HG03060 (cell line): ENCODE results near the gene GINS2.

Experiments used
- ATAC-seq: cut with Tn5 transposase; IDR thresholded peaks from one replicate; pipeline ENCODE4 v1.9.1; 2021; ENCODE audit warnings: low read depth, moderate number of reproducible peaks; ENCODE audit not compliant: unreplicated experiment

GINS2 gene

DNA sequence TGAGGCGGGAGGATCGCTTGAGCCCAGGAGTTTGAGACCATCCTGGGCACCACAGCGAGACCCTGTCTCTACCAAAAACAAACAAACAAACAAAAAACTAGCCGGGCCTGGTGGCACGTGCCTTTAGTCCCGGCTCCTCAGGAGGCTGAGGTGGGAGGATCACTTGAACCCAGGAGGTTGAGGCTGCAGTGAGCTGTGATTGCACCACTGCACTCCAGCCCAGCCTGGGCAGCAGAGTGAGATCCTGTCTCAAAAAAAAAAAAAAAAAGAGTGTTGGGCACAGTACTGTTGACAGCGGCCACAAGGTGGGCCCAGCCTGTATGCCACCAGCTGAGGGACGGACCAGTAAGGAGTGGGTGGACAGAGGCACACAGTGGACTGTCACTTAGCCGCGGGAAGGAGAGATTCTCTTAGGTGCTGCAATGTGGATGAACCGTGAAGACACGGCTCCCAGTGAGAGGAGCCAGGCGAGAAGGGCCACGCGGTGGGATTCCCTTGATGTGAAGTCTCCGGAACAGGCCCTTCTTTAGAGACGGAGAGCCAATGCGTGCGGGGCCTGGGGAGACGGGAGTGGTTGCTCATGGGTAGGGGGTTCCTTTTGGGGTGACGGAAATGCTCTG, 44.6 kb downstream of the GINS2 start:
- ATAC-seq = no peak

DNA sequence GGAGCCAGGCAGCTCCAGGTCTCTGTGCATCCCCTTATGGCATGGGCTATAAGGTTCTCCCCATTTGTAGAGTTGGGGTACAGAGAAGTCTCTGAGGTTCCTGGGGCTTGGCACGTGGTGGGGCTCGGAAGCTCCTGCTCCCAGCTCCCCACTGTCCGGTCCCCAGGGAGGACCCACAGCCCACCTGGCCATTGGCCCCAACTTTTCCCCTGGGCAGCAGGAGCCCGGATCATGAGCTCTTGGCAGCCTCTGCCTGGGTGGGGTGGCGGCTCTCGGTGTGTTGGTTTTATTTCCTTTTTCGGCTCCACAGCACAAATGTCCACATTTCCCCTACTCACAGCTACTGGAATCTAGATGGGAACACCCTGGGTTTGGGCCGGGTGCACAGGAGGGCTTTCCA, 45.1 kb downstream of the GINS2 start:
- no peak for ATAC-seq

DNA sequence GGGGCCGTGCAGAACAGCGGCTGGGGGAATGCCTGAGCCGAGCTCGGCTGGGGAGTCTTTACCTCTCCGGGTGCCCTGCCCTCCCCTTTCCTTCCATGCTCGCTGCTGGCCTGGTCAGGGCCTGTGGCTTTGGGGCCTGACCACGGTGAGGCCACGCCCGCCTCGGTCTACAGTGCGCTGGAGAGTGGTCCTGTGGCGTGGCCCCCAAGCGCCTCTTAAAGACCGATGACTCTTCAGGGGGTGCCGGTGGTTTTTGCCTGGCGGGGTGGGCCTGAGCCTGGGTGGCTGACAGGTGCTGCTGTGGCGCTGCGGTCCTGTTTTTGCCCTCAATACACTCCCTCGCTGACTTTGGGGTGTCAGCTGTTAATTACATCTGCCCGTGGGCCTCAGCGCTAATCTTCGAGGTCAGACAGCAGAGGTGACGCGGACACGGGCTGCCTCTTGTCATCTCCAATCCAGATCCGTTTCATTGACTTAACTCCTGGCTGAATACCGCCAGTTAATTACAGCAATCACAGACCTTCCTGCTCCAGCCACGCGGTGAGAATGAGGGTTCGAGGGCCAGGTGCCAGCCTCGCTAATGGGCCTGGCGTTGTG, 45.9 kb downstream of the GINS2 start:
- no peak for ATAC-seq

DNA sequence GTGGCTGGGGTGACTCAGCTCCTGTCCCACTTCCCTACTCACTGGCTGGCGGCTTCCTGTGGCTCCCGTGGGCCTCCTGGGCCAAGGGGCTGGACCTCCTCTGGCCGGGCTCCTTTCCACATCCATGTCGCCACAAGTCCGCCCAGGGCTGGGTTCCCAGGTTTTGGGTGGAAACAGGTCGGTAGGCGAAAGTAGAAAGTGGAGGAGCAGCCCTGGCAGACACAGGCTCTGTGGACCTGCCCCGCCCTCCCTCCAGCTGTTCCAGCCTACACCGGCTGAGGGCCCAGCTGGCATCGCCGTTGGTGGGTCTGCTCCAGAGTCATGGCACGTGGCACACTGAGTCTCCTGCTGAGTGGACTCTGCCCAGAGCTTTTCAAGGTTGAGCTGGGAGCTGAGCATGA, 47.0 kb downstream of the GINS2 start:
- no peak for ATAC-seq

DNA sequence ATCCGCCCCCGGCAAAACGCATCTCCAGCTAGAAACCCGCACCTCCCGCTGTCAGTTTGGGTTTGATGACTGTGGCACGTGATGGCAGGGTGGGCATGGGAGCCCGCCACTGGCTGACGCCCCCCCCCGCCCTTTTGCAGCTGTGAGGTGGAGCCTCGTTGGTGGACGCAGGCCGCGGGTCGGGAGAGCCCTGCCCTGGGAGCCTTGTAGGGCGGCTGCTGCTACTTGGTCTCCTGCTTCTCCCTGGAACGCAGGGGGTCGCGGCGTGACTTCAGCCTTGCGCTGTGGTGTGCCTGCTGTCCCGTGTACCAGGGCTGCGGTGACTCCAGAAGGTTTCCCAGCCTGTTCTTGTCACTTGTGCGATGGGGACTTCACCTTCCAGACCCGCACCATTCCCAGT, 47.4 kb downstream of the GINS2 start:
- ATAC-seq = no peak

DNA sequence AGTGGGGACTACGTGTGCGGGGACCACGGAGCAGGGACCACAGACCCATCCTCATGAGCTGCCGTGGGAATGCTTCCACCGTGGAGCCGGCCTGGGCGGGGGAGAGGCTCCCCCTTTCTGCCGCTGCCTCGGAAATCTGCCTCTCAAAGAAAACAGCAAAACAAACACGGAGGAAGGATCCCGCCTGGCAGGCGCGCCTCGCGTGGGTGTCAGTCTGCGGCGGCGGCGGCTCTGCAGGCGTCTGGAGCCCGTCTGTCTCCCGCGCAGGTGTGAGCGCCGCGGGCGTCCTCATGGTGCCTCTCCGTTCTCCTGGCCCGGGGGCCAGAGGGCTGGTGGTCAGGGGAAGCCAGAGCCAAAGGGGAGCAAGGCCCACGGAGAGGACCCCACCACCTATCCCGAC, 48.2 kb downstream of the GINS2 start:
- ATAC-seq = no peak

DNA sequence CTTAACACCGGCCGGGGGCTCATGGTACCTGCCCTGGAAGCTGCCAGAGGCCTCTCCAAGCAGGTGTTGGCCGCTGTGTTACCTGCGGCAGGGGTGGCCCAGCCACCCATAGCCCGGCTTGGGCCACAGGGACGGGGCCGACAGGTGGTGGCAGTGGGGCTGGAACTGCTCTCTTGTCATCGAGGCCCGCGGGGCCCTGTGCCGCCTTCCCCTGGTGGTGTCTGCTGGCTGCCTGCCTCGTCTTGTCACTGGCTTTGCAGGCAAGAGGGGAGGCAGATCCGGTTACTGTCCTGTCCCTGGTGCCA, 48.5 kb downstream of the GINS2 start:
- no peak for ATAC-seq

DNA sequence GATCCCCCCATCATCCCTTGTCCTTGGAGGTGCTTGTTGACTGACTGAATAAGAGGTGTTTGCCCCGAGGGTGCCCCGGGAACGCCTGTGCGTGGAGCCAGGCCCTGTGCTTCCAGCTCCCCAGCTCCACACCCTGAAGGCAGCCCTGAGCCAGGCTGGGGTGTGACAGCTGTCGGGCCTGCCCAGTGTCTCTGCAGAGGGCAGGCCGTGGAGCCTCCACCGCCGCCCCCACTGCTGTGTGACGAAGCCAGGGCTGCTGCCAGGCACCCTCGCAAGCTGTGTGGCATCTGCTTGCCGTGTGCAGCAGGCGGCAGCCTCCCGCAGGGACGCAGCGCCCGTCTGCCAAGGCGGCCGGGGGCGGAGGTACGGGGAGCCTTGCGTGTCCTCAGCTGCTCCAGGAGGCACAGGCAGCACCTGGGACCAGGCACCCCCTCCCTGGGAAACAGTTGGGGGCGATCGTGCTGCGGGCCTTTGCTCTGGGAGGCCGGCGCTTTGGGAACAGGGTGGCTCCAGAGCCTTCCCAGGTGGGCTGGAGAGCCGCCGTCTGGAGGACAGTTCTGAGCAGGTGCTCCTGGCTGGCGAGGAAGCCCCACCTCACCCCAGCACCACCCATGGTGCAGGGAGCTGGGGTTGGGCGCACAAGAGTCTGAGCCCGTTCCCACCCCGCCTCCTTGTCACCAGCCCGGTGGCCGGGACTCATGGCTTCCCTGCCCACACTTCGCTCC, 49.1 kb downstream of the GINS2 start:
- no peak for ATAC-seq

DNA sequence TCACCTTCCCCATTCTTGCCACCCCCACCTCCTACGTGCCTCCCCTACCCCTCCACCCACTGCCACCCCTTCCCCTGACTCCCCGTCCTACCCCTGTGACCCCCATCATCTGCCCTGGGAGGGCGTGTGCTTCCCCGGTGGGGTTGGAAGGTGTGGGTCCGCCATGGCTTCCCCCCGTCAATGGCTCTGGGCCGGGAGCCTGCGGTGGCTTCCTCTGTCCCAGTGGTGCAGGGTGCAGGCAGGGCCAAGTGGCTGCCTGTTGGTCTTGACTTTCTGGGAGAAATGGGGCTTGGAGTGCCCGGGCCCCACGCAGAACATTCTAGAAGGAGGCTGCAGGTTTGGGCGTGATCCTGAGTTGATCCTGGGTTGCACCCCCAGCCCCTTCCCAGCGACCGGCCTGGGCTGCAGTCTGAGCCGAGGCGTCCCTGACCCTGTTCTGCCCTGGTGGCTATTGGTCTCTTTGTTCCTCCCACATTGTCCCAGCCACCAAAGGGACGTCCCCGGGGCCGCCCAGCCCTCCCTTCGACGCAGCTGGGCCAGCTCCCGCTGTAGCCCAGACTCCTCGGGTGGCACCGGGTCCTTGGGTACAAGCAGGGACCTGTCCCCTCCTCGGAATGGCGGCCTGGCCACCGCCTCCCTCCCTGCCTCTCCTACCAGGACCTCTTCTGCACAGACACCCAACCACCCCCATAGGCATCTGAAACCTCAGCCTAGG, 49.9 kb downstream of the GINS2 start:
- ATAC-seq = no peak

DNA sequence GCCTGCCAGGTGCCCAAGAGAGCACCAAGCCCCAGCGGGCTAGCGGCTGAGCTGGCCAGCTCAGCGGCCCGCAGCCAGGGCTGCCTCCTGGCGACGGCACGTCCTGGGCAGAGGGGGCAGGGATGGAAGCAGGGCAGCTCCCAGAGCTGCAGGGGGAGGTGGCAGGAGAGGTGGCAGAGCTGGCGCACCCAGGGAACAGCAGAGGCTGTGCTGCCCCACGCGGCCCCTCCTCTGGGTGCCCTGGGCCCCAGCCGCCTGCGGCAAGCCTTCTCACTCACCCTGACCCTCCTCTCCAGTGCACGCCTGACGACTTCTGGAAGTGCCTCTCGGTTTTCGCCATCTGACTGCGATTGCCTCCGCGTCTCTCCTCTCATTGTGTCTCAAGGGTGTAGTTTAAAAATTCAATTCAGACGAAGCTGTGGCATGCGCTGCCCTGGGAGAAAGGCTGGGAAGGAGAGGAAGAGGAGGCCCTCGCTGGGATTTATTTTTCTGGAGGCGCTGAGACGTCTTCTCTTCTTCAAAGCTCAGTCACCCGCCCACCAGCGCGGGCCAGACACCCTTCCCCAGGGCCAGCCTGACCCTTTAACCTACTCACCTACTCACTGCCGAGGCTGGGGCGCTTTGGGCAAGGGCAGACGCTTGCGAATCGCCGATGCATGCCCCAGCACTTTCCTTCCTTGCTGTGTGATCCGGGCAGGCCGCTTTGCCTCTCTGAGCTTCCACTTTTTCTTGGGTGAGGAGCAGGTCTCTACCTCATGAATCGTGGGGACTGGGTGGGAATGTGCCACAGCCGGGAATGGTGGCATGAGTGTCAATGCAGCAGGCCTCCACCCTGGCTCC, 50.7 kb downstream of the GINS2 start:
- no peak for ATAC-seq

DNA sequence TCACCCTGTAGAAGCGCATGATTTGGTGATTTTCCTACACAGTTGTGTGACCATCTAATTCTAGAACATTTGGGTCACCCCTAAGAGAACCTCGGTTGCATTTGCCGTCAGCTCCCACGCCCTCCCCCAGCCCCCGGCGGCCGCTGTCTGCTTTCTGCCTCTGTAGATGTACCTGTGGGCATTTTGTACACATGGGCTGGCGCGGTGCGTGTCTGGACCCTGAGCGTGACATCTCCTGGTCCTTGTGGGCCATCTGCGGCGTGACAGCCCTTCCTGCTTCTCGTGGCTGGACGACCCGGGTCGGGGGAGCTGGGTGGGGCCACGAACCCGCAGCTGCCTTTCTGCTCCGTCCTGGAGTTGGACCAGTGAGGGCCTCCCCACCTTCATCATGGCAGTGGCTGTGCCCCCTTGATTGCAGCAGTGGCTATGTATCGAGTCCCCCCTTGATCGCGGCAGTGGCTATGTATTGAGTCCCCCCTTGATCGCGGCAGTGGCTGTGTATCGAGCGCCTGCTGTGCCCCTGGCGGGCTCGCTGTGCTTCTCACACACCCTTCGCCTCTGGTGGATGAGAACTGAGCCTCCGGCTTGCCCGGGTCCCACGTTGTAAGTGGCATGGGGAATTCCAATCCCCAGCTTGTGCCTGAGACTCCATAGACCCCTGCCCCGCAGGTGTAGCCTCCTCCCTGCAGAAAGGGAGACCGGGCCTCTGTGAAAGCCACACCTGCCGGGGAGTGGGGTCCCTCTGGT, 51.5 kb downstream of the GINS2 start:
- ATAC-seq = no peak

DNA sequence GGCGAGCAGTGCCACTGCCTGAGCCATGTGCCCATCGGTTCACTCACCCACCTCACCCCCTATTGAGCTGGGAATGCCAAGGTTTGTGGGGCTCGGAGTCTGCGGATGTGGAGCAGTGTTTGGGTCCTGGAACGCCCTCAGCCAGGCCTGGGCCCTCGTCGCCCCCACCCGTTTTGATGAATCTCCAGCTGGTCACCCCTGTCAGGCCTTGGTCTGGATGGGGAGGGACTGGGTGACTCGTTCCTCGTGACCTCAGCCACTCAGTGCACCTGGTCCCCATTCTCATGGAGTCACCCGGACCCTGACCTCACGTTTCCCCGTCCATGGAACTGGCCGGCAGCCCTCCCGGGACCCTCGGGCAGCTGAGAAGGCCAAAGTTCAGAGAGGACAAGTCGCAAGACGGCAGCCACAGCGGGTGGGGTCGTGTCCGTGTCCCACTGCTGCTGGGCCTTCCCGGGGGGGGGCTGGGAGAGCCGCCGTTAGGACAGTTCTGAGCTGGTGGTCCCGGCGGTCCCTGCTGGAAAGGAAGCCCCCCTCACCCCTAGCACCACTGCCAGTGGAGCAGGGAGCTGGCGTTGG, 52.4 kb downstream of the GINS2 start:
- no peak for ATAC-seq

DNA sequence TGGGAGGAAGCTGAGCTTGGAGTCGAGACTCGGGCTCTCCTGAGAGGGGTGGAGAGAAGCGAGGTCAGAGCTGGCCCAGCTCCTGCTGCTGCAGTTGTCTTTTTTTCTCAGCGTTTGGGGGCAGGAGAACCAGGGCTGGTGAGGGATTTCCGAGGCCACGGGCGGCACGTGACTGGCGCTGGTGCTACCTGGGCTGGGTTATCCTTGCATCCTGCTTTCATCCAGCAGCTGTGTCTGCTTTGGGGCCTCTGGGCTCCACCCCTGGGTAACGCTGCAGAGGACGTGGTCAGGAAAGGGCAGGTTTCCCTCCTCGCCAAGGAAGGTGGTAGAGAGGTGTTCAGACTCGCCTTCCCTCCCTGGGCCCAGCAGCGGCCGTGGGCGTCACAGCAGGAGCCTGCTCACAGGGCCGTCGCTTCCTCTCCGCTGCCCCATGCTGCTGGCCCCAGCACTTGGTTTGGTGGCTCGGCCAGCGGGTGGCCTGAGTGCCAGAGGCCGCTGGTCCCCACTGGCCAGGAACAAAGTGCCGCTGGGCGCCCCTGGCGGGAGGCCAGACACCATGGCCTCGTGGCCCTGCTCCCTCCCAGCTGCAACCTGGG, 53.1 kb downstream of the GINS2 start:
- ATAC-seq = no peak

DNA sequence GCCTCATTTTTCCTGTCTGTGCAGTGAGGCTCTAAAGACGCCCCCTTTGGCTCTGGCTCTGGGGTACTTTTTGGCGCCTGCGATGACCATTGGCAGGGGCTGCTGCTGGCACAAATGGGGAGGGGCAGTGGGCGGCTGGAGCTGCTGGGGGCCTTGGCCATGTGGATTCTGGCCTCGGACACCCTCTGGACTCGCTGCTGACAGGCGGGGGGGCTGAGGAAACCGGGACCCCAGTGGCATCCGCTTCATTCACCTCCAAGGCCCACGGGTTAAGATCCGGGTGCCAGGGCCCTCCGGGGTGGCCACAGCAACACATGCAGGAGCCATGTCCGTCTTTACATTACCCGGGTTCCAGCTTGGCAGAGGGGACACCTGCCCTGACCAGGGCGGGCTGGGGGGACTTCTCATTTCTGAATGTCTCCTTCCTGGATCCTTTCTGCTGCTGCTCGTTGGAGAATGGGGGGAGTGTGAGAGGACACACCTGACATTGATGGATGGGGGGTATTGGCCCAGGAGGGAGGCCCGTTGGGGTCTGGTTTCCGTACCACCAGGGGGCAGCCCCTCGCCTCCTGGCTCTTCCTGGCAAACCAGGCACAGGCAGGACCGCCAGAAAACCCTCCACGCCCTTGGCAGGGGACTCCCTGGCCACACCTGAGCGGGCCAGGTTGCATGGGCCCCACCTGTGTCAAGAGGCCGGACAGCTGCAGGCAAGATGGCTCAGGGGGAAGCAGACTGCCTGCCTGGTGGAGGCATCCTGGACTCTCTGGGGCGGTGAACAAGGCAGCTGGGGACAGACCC, 53.8 kb downstream of the GINS2 start:
- ATAC-seq = no peak

DNA sequence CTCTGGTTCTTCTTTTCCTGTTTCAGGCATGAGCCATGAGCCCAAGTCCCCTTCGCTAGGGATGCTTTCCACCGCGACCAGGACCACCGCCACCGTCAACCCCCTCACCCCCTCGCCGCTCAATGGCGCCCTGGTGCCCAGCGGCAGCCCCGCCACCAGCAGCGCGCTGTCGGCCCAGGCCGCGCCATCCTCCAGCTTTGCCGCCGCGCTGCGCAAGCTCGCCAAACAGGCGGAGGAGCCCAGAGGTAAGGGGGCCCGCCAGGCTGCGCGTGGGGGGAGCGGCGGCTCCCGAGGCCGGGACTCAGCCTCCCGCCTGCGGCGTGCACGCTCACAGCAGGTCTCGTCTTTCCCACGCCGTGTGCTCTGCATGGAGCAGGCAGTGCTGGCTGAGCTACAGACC, 54.9 kb downstream of the GINS2 start:
- ATAC-seq = no peak

DNA sequence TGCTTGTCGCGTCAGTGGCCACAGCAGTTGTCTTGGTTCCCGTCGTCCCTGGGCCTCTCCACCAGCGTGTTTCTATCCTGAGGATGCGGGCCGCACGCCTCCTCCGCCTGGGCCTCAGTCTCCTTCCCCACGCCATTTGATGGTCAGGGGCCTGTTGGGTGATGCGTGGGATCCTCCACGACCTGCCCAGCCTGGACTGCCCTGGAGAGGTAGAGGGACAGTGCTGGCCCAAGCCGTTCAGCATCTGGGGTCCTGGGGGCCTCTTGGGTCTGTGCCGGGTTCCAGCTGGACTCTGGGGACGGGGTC, 55.4 kb downstream of the GINS2 start:
- no peak for ATAC-seq

DNA sequence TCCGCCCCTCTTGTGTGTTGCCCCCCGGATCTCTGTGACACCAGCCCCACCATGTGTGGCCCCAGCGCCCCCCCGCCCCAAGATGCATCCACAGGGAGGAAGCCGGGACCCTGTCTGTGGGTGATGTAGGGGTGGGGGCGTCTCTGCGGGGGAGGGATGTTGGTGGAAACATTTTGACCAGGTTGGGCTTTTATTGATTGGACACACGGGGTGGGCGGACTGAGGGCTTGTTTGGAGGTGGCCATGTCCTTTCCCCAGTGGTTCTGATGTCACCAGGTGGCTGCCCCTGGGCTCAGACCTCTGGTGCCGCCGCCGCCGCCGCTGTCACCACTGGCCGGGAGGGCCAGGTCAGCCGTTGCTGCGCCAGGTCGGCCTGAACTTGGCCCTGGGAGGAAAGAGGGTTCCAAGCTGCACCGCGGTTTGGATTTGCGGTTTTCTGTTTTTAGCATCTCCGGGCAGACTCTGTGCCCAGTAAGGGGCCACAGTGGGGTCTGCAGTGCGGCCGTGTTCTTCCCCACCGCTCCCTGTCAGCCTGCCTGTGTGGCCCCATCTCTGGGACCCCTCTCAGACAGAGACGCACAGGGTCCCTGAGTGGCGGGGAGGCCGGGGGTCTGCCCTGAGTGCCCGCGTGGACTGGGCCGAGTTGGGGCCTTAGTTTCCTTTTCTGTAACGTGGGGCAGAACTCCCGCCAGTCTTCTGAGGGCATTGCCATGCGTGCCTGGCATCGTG, 55.9 kb downstream of the GINS2 start:
- ATAC-seq = no peak

DNA sequence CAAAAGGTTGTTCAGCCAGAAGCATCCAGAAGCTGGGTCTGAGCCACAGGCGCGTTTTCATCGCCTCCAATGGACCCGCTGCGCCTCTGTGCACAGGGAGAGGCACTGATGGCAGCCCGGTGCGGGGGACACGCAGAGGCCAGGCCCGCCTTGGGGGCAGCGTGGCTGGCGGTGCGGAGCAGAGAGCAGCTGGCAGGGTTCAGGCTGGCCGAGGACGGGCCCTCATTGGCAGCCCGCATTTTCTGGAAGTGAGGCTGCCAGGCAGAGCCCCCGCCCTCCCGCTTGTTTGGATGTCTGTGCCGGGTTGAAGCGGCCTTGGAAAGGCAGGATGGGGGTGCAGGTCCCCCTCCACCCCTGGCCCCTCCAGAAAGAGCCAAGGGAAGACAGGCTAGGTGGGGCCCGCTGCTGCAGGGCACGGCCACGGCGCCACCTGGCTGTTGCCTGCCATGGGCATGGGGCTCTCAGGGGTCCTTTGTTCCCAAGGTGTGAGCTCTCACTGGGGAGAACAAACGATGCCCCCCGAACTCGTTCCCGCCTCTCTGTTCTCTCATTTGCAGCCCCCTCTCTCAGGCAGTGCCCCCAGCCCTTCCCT, 56.9 kb downstream of the GINS2 start:
- ATAC-seq = no peak
